ENCODE measurements around the gene SH3BP4.
A peak's percentile ranks its signal among the peaks of the same experiment; 100 is the strongest.
"Not testable (repeated sequence)": the region's sequence is repeated elsewhere in the genome, so short reads cannot be mapped to it uniquely, and the experiment has no call there.

The SH3BP4 gene

GRCh38 chr2:235044501-235045271, 92.9 kb downstream of the SH3BP4 start:
- no peak for DNase-seq

DNA sequence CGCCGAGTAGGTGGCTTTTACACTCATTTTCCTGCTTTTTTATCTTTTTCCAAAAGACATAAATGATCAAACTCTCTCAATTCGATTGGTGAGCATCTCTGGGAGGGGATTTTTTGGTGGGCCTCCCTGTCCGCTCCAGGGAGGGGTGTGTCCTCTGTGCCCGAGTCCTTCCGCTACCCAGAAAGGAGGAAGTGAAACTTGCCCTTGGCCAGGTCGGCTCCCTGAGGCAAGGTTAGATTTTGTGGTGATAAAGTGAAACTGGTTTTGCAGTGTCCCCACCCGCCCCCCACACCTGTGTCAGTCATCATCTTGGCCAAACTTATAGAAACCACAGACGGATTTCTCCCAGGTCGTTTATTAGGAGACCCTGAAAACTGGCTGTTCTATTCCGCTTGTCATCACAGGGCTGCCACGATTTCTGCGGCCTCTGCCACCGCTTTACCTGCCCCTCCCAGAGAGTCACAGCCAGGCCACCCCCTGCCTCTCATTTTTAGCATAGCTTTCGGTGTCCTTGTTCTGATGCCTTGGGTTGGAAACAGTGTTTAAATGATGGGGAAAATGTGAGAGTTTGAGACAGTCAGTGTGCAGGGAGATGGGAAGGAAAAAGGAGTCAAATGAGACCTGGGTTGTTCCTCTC, 93.6 kb downstream of the SH3BP4 start:
- DNase-seq = no peak

GRCh38 chr2:235045973-235046343, 94.1 kb downstream of the SH3BP4 start:
- no peak for DNase-seq

DNA sequence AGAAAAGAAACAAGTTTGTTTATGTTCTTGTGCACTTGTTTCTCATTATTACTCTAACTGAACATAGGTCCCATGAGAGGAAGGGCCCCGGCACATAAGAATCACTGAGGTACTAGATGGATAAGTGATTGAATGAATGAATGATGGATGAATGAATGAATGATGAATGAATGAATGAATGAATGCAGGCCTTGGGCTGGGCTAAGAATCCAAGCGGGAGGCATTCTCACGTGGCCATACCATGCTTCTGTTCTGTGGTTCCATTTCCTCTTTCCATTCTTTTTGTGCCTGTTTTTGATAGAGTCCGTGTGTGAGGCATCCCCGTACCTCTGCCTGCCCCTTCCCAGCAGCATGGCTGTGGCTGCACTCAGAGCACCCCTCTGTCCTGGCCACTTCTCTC, 94.8 kb downstream of the SH3BP4 start:
- no peak for DNase-seq

DNA sequence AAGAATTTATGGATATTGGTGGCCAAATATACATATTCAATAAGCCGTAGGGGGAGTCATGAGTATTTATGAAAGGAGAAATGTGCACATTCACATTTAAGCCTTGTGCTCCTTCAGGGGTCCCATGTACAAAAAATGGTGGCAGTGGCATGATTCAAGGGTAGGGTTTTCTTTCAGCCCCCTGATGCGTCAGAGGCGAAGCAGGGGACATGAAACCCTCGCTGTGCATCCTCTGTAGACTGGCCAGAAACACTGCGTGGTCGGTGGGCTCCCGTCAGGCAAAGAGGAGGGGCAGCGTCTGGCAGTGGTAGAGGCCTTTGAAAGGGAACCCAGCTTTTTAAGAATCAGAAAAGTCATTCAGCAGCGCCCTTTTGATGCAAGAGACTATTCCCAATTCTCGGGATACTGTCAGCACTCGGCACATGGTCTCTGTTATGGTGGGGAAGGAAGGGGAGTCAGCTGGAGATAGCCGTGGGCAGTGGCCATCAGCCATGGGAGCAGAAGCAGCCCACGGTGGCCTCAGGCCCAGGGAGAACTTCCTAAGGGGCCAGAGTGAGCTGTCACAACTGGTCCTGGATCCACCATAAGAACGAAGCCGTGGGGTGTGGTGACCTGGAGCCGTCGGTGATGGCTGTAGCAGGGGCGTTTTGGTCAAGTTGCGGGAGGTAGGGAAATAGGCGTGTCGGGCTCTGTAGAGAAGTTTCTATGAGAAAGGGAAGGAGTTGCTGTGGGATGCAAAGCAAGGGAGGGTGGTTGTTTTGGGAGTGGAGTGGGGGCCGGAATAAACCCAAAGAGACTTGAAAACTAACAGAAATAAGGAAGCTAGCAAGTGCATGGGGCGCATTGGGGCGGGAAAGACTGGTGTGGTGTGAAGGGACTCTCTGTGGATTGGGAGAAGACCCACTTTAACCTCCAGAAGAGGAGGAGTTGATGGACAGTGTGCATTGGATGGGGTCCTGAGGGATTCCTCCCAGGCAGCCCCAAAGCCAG, 95.6 kb downstream of the SH3BP4 start:
- no peak for DNase-seq

DNA sequence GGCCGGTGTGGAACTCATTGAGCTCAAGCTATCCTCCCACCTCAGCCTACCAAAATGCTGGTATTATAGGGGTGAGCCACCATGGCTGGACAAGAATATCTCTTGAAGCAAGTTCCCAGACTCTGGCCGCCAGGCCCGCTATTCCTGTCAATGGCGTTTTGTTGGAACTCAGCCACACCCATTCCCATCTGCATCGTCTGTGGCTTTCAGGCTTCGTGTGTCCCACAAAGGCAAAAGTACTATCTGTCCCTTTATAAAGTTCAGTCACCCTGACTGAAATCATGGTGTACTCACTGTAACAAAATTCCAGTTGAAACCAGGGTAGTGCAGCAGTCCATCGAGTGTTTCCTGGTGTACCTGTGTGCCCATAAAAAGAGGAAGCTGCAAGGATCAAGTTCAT, 96.7 kb downstream of the SH3BP4 start:
- peak; percentile 32 for DNase-seq

- DNase-seq = no peak
These were observed 97.3 kb downstream of the SH3BP4 start for GRCh38 chr2:235049069-235049468.

GRCh38 chr2:235049719-235050118, 97.9 kb downstream of the SH3BP4 start:
- no peak for DNase-seq

DNA sequence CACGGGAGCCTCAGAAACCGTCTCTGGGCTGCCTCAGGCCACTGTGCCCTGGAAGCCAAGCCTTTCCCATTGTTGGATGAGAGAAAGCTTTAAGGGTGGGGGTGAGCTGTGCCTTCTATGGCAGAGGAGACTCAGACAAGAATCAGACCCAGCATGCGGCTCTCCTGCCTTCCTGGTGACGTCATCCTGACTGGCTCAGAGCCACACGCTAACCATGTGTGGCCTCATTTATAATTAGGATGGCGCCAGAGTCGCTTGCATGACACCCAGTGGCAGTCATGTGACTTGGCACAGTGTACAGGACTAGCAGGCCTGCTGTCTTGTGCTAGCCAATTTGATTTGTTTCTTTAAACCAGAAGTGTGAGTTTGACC, 99.1 kb downstream of the SH3BP4 start:
- peak; percentile 94 for DNase-seq

GRCh38 chr2:235051436-235052260, 99.8 kb downstream of the SH3BP4 start:
- DNase-seq = no peak

DNA sequence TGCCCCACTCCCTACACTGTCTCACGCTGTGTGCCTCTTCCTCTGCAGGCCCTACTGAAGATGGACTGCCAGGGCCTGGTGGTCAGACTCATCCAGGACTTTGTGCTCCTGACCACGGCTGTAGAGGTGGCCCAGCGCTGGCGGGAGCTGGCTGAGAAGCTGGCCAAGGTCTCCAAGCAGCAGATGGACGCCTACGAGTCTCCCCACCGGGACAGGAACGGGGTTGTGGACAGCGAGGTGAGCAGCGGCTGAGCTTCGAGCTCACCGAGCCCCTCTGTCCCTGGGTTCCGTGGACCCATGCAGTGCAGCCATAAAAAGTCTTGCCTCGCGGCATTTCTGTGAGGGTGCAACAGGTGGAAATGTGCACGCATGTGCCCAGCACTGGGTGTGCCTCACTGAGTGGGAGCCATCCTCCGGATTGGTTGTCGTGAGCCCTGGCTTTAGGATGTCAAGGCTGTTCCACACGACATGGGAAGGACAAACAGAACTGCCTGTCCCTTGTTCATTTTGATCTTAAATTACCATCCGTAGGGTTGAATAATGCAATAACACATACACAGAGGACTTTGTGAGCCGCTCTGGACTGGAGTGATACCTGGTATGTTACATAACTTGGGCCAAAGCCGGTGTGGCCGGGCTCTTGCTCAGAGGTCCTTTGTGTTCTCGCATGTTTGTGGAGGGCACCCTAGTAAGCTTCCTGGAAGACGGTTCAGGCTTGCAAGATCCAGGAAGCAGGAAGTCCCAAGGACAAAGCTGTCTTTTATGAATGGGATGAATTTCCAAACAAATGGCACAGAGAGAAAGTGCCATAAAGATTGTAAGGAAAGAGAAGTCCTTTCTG, 100.9 kb downstream of the SH3BP4 start:
- DNase-seq = no peak

GRCh38 chr2:235053651-235054050, 101.8 kb downstream of the SH3BP4 start:
- no peak for DNase-seq

- no peak for DNase-seq
These were observed 102.7 kb downstream of the SH3BP4 start for GRCh38 chr2:235054475-235054874.

DNA sequence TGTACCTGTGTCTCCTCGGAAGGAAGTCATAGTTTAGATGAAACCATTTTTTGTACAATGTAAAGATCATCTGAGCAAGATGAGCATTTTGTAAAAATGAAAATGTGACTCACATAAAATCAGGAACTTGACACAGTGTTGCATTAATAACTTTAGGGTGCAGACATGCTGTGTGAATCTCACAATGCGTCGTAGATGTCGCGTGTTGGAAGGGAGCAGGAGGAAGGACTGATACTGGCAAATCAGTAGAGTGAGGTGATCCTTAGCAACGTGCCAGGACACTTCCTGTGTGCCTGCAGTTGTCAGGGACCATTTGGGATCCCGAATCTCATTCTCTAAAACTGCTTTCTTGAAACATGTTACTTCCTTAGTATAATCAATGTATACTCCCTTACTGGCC, 103.1 kb downstream of the SH3BP4 start:
- no peak for DNase-seq

DNA sequence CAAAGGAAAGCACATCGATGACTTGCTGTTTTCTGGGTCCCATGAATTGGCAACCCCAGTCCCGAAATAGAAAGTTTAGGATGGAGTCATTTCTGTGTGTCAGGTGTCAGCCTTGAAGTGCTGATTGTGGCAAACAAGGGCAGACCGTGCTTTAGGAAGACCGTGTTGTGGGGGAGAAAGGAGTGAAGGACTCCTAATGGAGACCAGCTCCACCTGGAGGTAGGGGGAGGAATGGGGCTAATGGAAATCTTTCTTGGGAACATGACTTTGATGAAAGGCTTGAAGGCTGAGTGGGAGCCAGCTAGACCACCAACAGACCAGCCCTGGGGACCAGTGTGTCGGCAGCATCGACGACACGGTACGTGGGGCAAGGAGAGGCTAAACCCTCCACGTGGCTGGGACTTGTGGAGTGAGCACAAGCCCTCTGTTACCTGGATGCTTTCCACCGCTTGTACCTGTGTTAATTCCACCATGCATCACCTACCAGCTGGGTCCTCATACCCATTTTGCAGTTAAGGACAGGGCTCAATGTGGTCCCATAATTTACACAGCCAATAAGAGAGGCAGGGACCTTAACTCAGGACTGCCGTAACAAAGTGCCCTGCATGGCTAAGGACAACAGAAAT, 104.2 kb downstream of the SH3BP4 start:
- DNase-seq = no peak

GRCh38 chr2:235056768-235057167, 105.0 kb downstream of the SH3BP4 start:
- DNase-seq = no peak

GRCh38 chr2:235057616-235058015, 105.8 kb downstream of the SH3BP4 start:
- DNase-seq = not testable (repeated sequence)

- DNase-seq = no peak
These were observed 107.3 kb downstream of the SH3BP4 start for GRCh38 chr2:235059161-235059560.

DNA sequence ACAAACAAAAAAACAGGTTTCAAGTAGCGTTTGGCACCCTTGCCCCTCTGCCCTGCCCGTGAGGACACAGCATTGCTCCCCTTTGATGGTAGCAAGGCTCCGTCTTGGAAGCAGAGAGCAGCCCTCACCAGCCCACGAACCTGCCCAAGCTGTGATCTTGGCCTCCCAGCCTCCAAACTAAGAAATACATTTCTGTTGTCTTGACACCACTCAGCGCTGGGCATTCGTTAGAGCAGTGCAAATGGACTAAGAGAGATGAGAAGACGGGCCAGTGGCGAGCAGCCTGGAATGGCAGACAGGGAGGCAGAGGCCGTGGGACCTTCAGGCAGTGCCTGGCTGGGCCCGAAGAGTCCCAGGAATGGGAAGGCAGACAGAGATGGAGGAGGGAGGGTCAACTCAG, 109.8 kb downstream of the SH3BP4 start:
- DNase-seq = no peak

DNA sequence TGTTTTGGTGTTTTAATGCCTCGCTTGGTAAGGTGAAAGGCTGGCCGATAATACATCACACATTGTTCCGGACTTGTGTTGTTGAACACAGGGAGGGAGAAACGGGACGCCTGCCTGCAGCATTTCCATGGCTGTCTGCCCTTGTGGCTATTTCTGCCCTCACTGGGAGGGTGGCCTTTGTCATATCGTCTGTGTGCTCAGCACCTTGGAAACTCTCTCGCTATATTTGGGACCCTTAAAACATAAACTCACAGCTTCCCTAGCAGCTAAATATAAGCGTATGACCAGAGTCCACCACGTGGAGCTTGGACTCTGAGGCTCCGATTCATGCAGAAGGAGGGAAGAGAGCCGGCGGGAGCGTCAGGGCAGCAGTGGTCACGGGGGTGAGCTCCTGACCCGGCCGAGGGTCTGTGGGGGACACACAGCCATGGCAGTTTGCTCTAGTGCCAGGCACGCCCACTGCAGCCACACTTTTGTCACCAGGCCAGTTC, 111.7 kb downstream of the SH3BP4 start:
- no peak for DNase-seq

GRCh38 chr2:235064976-235065375, 113.2 kb downstream of the SH3BP4 start:
- DNase-seq = no peak
